Upper lobe of right lung (tissue), 1 donor: ENCODE measurements around the gene MAPKAPK2. TPM values are rescaled to one million over a fixed set of nuclear protein-coding genes. Genes with fewer than 3 reads are reported as not detected.

Experiments used
- ATAC-seq: fragments of 200-7000 bp; cut with Tn5 transposase; one replicate; pipeline ENCODE4 v1.9.1; 2020; ENCODE audit warnings: mild to moderate bottlenecking, moderate library complexity
- DNase-seq: peaks from one replicate; pipeline ENCODE4 v3.0.0-alpha.2; 2020
- H3K27ac ChIP-seq: fragments of 200-600 bp; one replicate; pipeline ENCODE4 v1.8.0; 2022
- H3K27me3 ChIP-seq: fragments of 200-600 bp; one replicate; pipeline ENCODE4 v1.8.0; 2022; ENCODE audit warnings: mild to moderate bottlenecking
- H3K36me3 ChIP-seq: fragments of 200-600 bp; one replicate; pipeline ENCODE4 v1.8.0; 2022
- H3K4me1 ChIP-seq: fragments of 200-600 bp; one replicate; pipeline ENCODE4 v1.8.0; 2022
- H3K4me3 ChIP-seq: fragments of 200-600 bp; one replicate; pipeline ENCODE4 v1.8.0; 2022; ENCODE audit warnings: mild to moderate bottlenecking
- H3K9me3 ChIP-seq: fragments of 200-600 bp; one replicate; pipeline ENCODE4 v1.8.0; 2022
- CTCF ChIP-seq: fragments of 200-600 bp; IDR thresholded peaks from one replicate; pipeline ENCODE4 v1.8.0; 2022; ENCODE audit warnings: antibody characterized with exemption
- intact Hi-C: fragments of 100-400 bp; cut with DNase I; formaldehyde crosslinking; loops from one replicate; pipeline ENCODE4 v1.11.0; 2022
- total RNA-seq: library from RNA; stranded (reverse); fragmentation: NEBNext Ultra II Directional; extraction: Animal tissue kit (Norgen Biotek cat#: 25700); gene quantifications from one replicate; pipeline ENCODE4 v1.2.1, GENCODE V29; 2021
- donor health status: DM: no; HTN: yes; CAD: no; lungs with severe emphysema.

MAPKAPK2 gene
- total RNA-seq, 1 donor from 2014 or later = 92.3 TPM

- Histone ChIP-seq H3K9me3 (no peaks in the 10 kb centered on the region), H3K4me3 (no peak overlapping the region), H3K4me1 (peaks cover 26% of the 10 kb centered on the region), H3K36me3 (no peaks in the 10 kb centered on the region), H3K27me3 (no peaks in the 10 kb centered on the region), H3K27ac (no peak overlapping the region)
- DNase-seq = no peak
- no peak for TF ChIP-seq CTCF
- intact Hi-C loops = no loop called here
- peak; percentile 37 for ATAC-seq
Measured at GRCh38 chr1:206666954-206667665, 17.6 kb upstream of the MAPKAPK2 start.

- intact Hi-C loops = no loop called here
- ATAC-seq = no peak
- no peak for TF ChIP-seq CTCF
Measured at GRCh38 chr1:206668351-206668750, 16.4 kb upstream of the MAPKAPK2 start.

GRCh38 chr1:206668874-206669410 lies 15.8 kb upstream of the MAPKAPK2 start:
- no peak for DNase-seq
- no peak overlapping the region for H3K27ac ChIP-seq
- TF ChIP-seq CTCF = no peak
- peaks cover 29% of the 10 kb centered on the region for H3K4me1 ChIP-seq
- no peak for ATAC-seq
- intact Hi-C loops = no loop called here
- H3K36me3 ChIP-seq = no peaks in the 10 kb centered on the region
- no peak overlapping the region for H3K4me3 ChIP-seq
- no peaks in the 10 kb centered on the region for H3K27me3 ChIP-seq
- H3K9me3 ChIP-seq = no peaks in the 10 kb centered on the region

More at GRCh38 chr1:206668351-206668750, 16.4 kb upstream of the MAPKAPK2 start:
- no peaks in the 10 kb centered on the region for H3K36me3 ChIP-seq
- no peak for DNase-seq
- H3K27ac ChIP-seq = no peak overlapping the region
- peaks cover 30% of the 10 kb centered on the region for H3K4me1 ChIP-seq
- no peaks in the 10 kb centered on the region for H3K9me3 ChIP-seq
- H3K4me3 ChIP-seq = no peak overlapping the region
- no peaks in the 10 kb centered on the region for H3K27me3 ChIP-seq

GRCh38 chr1:206672011-206672688 lies 12.6 kb upstream of the MAPKAPK2 start:
- peaks cover 29% of the 10 kb centered on the region for H3K4me1 ChIP-seq
- H3K9me3 ChIP-seq = no peaks in the 10 kb centered on the region
- no peaks in the 10 kb centered on the region for H3K27me3 ChIP-seq
- H3K4me3 ChIP-seq = no peak overlapping the region
- intact Hi-C loops = no loop called here
- ATAC-seq = no peak
- no peak for DNase-seq
- no peaks in the 10 kb centered on the region for H3K36me3 ChIP-seq
- no peak overlapping the region for H3K27ac ChIP-seq
- TF ChIP-seq CTCF = no peak

- Histone ChIP-seq H3K4me1 (peaks cover 27% of the 10 kb centered on the region), H3K27ac (peak overlapping the region; percentile 43), H3K4me3 (no peak overlapping the region), H3K36me3 (no peaks in the 10 kb centered on the region), H3K9me3 (no peaks in the 10 kb centered on the region), H3K27me3 (no peaks in the 10 kb centered on the region)
- DNase-seq = no peak
- TF ChIP-seq CTCF = no peak
- intact Hi-C loops = no loop called here
- peak; percentile 66 for ATAC-seq
Measured at GRCh38 chr1:206672844-206673758, 11.6 kb upstream of the MAPKAPK2 start.
